NT2/D1 (cell line): Measurements from ENCODE around the gene ZYG11B.
A peak's percentile ranks its signal among the peaks of the same experiment; 100 is the strongest.
"Not testable (repeated sequence)": the region's sequence is repeated elsewhere in the genome, so short reads cannot be mapped to it uniquely, and the experiment has no call there.

Experiments used
- DNase-seq: peaks from one replicate; pipeline ENCODE4 v3.0.0-alpha.2; 2011; ENCODE audit warnings: low read depth, low spot score
- H3K27me3 ChIP-seq: 2 replicates; pipeline ENCODE4 v1.6.0; 2011; ENCODE audit warnings: mild to moderate bottlenecking; ENCODE audit not compliant: insufficient read length, insufficient read depth
- H3K36me3 ChIP-seq: 2 replicates; pipeline ENCODE4 v1.6.1; 2011; ENCODE audit warnings: mild to moderate bottlenecking, low read length, mixed read lengths; ENCODE audit not compliant: insufficient read depth, insufficient read length
- H3K4me1 ChIP-seq: 2 replicates; pipeline ENCODE4 v1.5.1; 2011; ENCODE audit not compliant: insufficient read depth, insufficient read length
- H3K4me3 ChIP-seq: 2 replicates; pipeline ENCODE4 v1.5.1; 2011; ENCODE audit warnings: low read depth; ENCODE audit not compliant: insufficient read length
- H3K9ac ChIP-seq: 2 replicates; pipeline ENCODE4 v1.6.0; 2011; ENCODE audit warnings: low read depth; ENCODE audit not compliant: insufficient read length
- H3K9me3 ChIP-seq: 2 replicates; pipeline ENCODE4 v1.5.1; 2011; ENCODE audit warnings: mild to moderate bottlenecking, low read length; ENCODE audit not compliant: insufficient read depth
- SUZ12 ChIP-seq: IDR thresholded peaks from 2 replicates; pipeline ENCODE4 v1.6.1; 2011; ENCODE audit not compliant: insufficient read length, insufficient read depth; ENCODE audit errors: extremely low read depth
- YY1 ChIP-seq: IDR thresholded peaks from 2 replicates; pipeline ENCODE4 v1.6.1; 2011; ENCODE audit not compliant: insufficient read length, insufficient read depth
- ZNF274 ChIP-seq: IDR thresholded peaks from 2 replicates; pipeline ENCODE4 v1.6.1; 2011; ENCODE audit warnings: mild to moderate bottlenecking, low read depth, low read length

ZYG11B gene

GRCh38 chr1:52713590-52713989 is 12.7 kb upstream of the ZYG11B start:
- Histone ChIP-seq H3K4me1 (no peaks in the 10 kb centered on the region), H3K36me3 (no peaks in the 10 kb centered on the region), H3K9me3 (no peaks in the 10 kb centered on the region), H3K4me3 (no peak overlapping the region), H3K27me3 (no peaks in the 10 kb centered on the region), H3K9ac (no peak overlapping the region)
- DNase-seq = no peak
- no peak for TF ChIP-seq ZNF274
- no peak for TF ChIP-seq YY1
- TF ChIP-seq SUZ12 = no peak

- H3K4me1 ChIP-seq, H3K36me3 ChIP-seq, H3K27me3 ChIP-seq, DNase-seq, H3K9me3 ChIP-seq, H3K9ac ChIP-seq, H3K4me3 ChIP-seq: not testable (repeated sequence)
Observed at GRCh38 chr1:52715296-52715695, 11.0 kb upstream of the ZYG11B start.

GRCh38 chr1:52723260-52723659 is 3.0 kb upstream of the ZYG11B start:
- Histone ChIP-seq H3K9me3 (no peaks in the 10 kb centered on the region), H3K27me3 (no peaks in the 10 kb centered on the region), H3K4me1 (no peaks in the 10 kb centered on the region), H3K4me3 (no peak overlapping the region), H3K9ac (no peak overlapping the region), H3K36me3 (no peaks in the 10 kb centered on the region)
- no peak for DNase-seq
- TF ChIP-seq YY1 (no peak), ZNF274 (no peak), SUZ12 (no peak)

GRCh38 chr1:52725903-52726264 is 369 bp upstream of the ZYG11B start:
- Histone ChIP-seq H3K9me3 (no peaks in the 10 kb centered on the region), H3K4me1 (no peaks in the 10 kb centered on the region), H3K36me3 (peaks cover 5% of the 10 kb centered on the region), H3K27me3 (no peaks in the 10 kb centered on the region), H3K4me3 (no peak overlapping the region), H3K9ac (peak overlapping the region; percentile 57)
- TF ChIP-seq SUZ12 (no peak), YY1 (no peak), ZNF274 (no peak)
- DNase-seq = no peak

- DNase-seq = no peak
- H3K9ac ChIP-seq = peak overlapping the region; percentile 93
- H3K36me3 ChIP-seq = peaks cover 14% of the 10 kb centered on the region
- peak overlapping the region; percentile 91 for H3K4me3 ChIP-seq
- no peaks in the 10 kb centered on the region for H3K4me1 ChIP-seq
- H3K9me3 ChIP-seq = no peaks in the 10 kb centered on the region
- no peaks in the 10 kb centered on the region for H3K27me3 ChIP-seq
- TF ChIP-seq ZNF274 (no peak), YY1 (no peak), SUZ12 (no peak)
Observed at GRCh38 chr1:52727114-52727586, 897 bp downstream of the ZYG11B start.

GRCh38 chr1:52727956-52728656 is 1.9 kb downstream of the ZYG11B start:
- peaks cover 14% of the 10 kb centered on the region for H3K36me3 ChIP-seq
- no peak for DNase-seq
- H3K9ac ChIP-seq = no peak overlapping the region
- H3K27me3 ChIP-seq = no peaks in the 10 kb centered on the region
- no peaks in the 10 kb centered on the region for H3K4me1 ChIP-seq
- no peak overlapping the region for H3K4me3 ChIP-seq
- no peaks in the 10 kb centered on the region for H3K9me3 ChIP-seq
- TF ChIP-seq YY1 (no peak), ZNF274 (no peak), SUZ12 (no peak)

- Histone ChIP-seq H3K4me1 (no peaks in the 10 kb centered on the region), H3K4me3 (no peak overlapping the region), H3K36me3 (peaks cover 18% of the 10 kb centered on the region), H3K9ac (no peak overlapping the region), H3K27me3 (no peaks in the 10 kb centered on the region), H3K9me3 (no peaks in the 10 kb centered on the region)
- DNase-seq = no peak
- no peak for TF ChIP-seq ZNF274
- TF ChIP-seq YY1 = no peak
- TF ChIP-seq SUZ12 = no peak
Observed at GRCh38 chr1:52733368-52733767, 7.1 kb downstream of the ZYG11B start.

- H3K27me3 ChIP-seq, H3K9ac ChIP-seq, H3K4me3 ChIP-seq, H3K9me3 ChIP-seq, H3K4me1 ChIP-seq, DNase-seq: not testable (repeated sequence)
- H3K36me3 ChIP-seq = peaks cover 16% of the 10 kb centered on the region
Observed at GRCh38 chr1:52735371-52735770, 9.1 kb downstream of the ZYG11B start.
